SHP77 (cell line): ENCODE results near the gene AGPAT4.

Experiments
- DNase-seq, 2 experiments: peaks; one replicate each; lab custom pipeline; 2025; lab: John Stamatoyannopoulos, UW

Gene AGPAT4

GRCh38 chr6:161255518-161255917 is 18.3 kb downstream of the AGPAT4 start:
- no peak for DNase-seq

- DNase-seq: no peak
Observed at GRCh38 chr6:161254464-161255253, 19.2 kb downstream of the AGPAT4 start.

- DNase-seq: no peak
Observed at GRCh38 chr6:161254126-161254463, 19.8 kb downstream of the AGPAT4 start.

- no peak for DNase-seq
Observed at GRCh38 chr6:161251345-161251744, 22.5 kb downstream of the AGPAT4 start.

GRCh38 chr6:161249327-161249726 is 24.5 kb downstream of the AGPAT4 start:
- DNase-seq: no peak

- no peak for DNase-seq
Observed at GRCh38 chr6:161246725-161247124, 27.1 kb downstream of the AGPAT4 start.

- no peak for DNase-seq
Observed at GRCh38 chr6:161245363-161245762, 28.5 kb downstream of the AGPAT4 start.

GRCh38 chr6:161244725-161245124 is 29.1 kb downstream of the AGPAT4 start:
- no peak for DNase-seq

GRCh38 chr6:161242779-161243693 is 30.8 kb downstream of the AGPAT4 start:
- no peak for DNase-seq

GRCh38 chr6:161242113-161242512 is 31.7 kb downstream of the AGPAT4 start:
- DNase-seq: no peak

GRCh38 chr6:161239001-161239400 is 34.9 kb downstream of the AGPAT4 start:
- DNase-seq: no peak

- no peak for DNase-seq
Observed at GRCh38 chr6:161238500-161238899, 35.4 kb downstream of the AGPAT4 start.

GRCh38 chr6:161238081-161238480 is 35.8 kb downstream of the AGPAT4 start:
- no peak for DNase-seq

GRCh38 chr6:161237176-161237575 is 36.7 kb downstream of the AGPAT4 start:
- DNase-seq: no peak

- DNase-seq: no peak
Observed at GRCh38 chr6:161235776-161236633, 37.9 kb downstream of the AGPAT4 start.

GRCh38 chr6:161233986-161234661 is 39.7 kb downstream of the AGPAT4 start:
- no peak for DNase-seq

- DNase-seq: no peak
Observed at GRCh38 chr6:161232467-161232866, 41.4 kb downstream of the AGPAT4 start.

- no peak for DNase-seq
Observed at GRCh38 chr6:161232010-161232409, 41.9 kb downstream of the AGPAT4 start.

- no peak for DNase-seq
Observed at GRCh38 chr6:161230339-161230738, 43.5 kb downstream of the AGPAT4 start.

GRCh38 chr6:161228921-161229591 is 44.8 kb downstream of the AGPAT4 start:
- no peak for DNase-seq

GRCh38 chr6:161228096-161228495 is 45.8 kb downstream of the AGPAT4 start:
- no peak for DNase-seq
